ENCODE results near the gene ZFYVE1. TPM values are rescaled to one million over a fixed set of nuclear protein-coding genes. Genes with fewer than 3 reads are reported as not detected.

The ZFYVE1 gene
- total and polyA plus RNA-seq, 2 of the 13 experiments (the other 11 are each of a cell fraction or from before 2014, with no cell fraction given): 2.6 to 5.3 TPM

DNA sequence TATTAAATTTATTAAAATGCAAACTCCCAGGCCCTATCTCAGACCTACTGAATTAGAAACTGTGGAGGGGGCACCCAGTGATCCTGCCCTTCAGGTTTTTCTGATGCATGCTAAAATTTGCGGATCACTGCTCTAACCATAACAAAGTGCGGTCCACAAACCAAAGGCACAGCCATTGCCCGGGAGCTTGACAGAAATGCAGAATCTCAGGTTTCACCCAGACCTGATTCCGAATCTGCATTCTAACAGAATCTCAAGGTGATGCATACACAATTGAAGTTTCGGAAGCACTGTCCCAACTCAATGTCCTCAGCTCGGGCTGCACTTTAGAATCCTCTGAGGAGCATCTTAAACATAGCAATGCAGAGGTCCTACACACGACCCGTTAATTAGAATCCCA, 46.0 kb downstream of the ZFYVE1 start:
- POLR2A ChIA-PET: no interaction called here
- no peaks in the 10 kb centered on the region for H3K79me2 ChIP-seq (ENCODE audit: insufficient read depth, low read length)
- WGBS (ENCODE audit: low lambda C conversion rate): 97% methylated on average over 8 of the region's 8 CpGs
- H2AFZ ChIP-seq (ENCODE audit: low read length): no peak overlapping the region
- no peak overlapping the region for H3K27ac ChIP-seq (ENCODE audit: extremely low read length, insufficient read depth, low read length)
- H3K9ac ChIP-seq (ENCODE audit: insufficient read depth, low read depth, low read length): no peak overlapping the region
- no peak for FAIRE-seq
- H3K4me2 ChIP-seq (ENCODE audit: low read depth, low read length): no peak overlapping the region
- H3K4me1 ChIP-seq (ENCODE audit: insufficient read depth, low read length): no peaks in the 10 kb centered on the region
- peaks cover 0 to 10% of the 10 kb centered on the region in 2 experiments; a peak in 3 of 5 replicates for H3K36me3 ChIP-seq (replicated peaks in 1 of 2; ENCODE audit: control insufficient read depth in 1 of 2, insufficient read depth in 2 of 2, low read length in 2 of 2)
- no peaks in the 10 kb centered on the region for H3K27me3 ChIP-seq (ENCODE audit: control insufficient read depth in 1 of 2, insufficient read depth in 2 of 2, low read length in 2 of 2)
- no peaks in the 10 kb centered on the region for H3K9me3 ChIP-seq (ENCODE audit: low read length)
- ATAC-seq: no peak
- no peak overlapping the region for H3K4me3 ChIP-seq (replicated peaks in 1 of 3; ENCODE audit: insufficient read depth in 1 of 3, low read depth in 2 of 3, low read length in 3 of 3)
- CTCF ChIA-PET (ENCODE audit: low intra/inter-chr PET ratio, low total read pairs): no interaction called here
- intact Hi-C loops (cut with micrococcal nuclease; ENCODE audit: unreplicated experiment) (no loop called here), in situ Hi-C loops (cut with HindIII; ENCODE audit: extremely low pct_ligation_motif_present, low pct_unique_long_range_greater_than_20kb) (no loop called here)
- no peak for TF ChIP-seq ATRX (CRISPR knock-in tag; IDR thresholded peaks at IDR 0.05; ENCODE audit: borderline replicate concordance)
- no TSS peak for BruUV-seq (replicated peaks)
- no peak for DNase-seq (ENCODE audit: low spot score)
- no peaks in the 10 kb centered on the region for H4K20me1 ChIP-seq (ENCODE audit: insufficient read depth, low read length)

DNA sequence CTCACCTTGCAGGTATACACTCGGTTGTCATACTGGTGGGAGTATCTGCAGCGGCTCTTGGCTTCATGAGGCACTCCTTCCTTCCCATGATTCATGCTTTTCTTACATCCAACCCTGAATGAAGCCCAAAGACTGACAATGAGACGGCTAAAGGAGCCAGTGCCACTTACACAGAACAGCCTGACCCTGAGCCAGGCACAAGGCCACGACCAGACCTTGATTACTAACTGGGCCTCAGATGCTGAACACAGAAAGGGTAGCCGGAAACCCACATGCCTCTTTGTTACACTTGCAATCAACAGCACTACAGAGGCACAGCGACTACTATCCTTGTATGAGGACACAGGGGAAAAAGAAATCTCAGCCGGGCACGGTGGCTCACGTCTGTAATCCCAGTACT, 48.0 kb downstream of the ZFYVE1 start:
- WGBS (ENCODE audit: low lambda C conversion rate): 98% methylated on average over 9 of the region's 9 CpGs
- no peak overlapping the region for H3K4me3 ChIP-seq (replicated peaks in 1 of 3; ENCODE audit: insufficient read depth in 1 of 3, low read depth in 2 of 3, low read length in 3 of 3)
- ChIA-PET POLR2A (no interaction called here), CTCF (ENCODE audit: low intra/inter-chr PET ratio, low total read pairs) (no interaction called here)
- ATAC-seq (no peak), DNase-seq (ENCODE audit: low spot score) (no peak), FAIRE-seq (no peak)
- no peaks in the 10 kb centered on the region for H4K20me1 ChIP-seq (ENCODE audit: insufficient read depth, low read length)
- intact Hi-C loops (cut with micrococcal nuclease; ENCODE audit: unreplicated experiment) (no loop called here), in situ Hi-C loops (cut with HindIII; ENCODE audit: extremely low pct_ligation_motif_present, low pct_unique_long_range_greater_than_20kb) (no loop called here)
- H3K27ac ChIP-seq (ENCODE audit: extremely low read length, insufficient read depth, low read length): no peak overlapping the region
- peaks cover 4 to 29% of the 10 kb centered on the region in 2 experiments; a peak in 4 of 5 replicates for H3K36me3 ChIP-seq (replicated peaks in 1 of 2; ENCODE audit: control insufficient read depth in 1 of 2, insufficient read depth in 2 of 2, low read length in 2 of 2)
- no peak overlapping the region for H3K9ac ChIP-seq (ENCODE audit: insufficient read depth, low read depth, low read length)
- H3K4me2 ChIP-seq (ENCODE audit: low read depth, low read length): no peak overlapping the region
- BruUV-seq (replicated peaks): no TSS peak
- H2AFZ ChIP-seq (ENCODE audit: low read length): no peak overlapping the region
- no peaks in the 10 kb centered on the region for H3K9me3 ChIP-seq (ENCODE audit: low read length)
- no peaks in the 10 kb centered on the region for H3K79me2 ChIP-seq (ENCODE audit: insufficient read depth, low read length)
- no peaks in the 10 kb centered on the region for H3K4me1 ChIP-seq (ENCODE audit: insufficient read depth, low read length)
- no peaks in the 10 kb centered on the region for H3K27me3 ChIP-seq (ENCODE audit: control insufficient read depth in 1 of 2, insufficient read depth in 2 of 2, low read length in 2 of 2)
- TF ChIP-seq PRMT3 (CRISPR knock-in tag; IDR thresholded peaks at IDR 0.05; ENCODE audit: borderline replicate concordance, low read depth): no peak
- TF ChIP-seq, protein P1, sequence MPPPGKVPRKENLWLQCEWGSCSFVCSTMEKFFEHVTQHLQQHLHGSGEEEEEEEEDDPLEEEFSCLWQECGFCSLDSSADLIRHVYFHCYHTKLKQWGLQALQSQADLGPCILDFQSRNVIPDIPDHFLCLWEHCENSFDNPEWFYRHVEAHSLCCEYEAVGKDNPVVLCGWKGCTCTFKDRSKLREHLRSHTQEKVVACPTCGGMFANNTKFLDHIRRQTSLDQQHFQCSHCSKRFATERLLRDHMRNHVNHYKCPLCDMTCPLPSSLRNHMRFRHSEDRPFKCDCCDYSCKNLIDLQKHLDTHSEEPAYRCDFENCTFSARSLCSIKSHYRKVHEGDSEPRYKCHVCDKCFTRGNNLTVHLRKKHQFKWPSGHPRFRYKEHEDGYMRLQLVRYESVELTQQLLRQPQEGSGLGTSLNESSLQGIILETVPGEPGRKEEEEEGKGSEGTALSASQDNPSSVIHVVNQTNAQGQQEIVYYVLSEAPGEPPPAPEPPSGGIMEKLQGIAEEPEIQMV (CRISPR knock-in tag; IDR thresholded peaks at IDR 0.05; ENCODE audit: low read depth): no peak
- no peak for TF ChIP-seq ZZZ3 (CRISPR knock-in tag; IDR thresholded peaks at IDR 0.05; ENCODE audit: borderline replicate concordance)
- TF ChIP-seq, protein P2, sequence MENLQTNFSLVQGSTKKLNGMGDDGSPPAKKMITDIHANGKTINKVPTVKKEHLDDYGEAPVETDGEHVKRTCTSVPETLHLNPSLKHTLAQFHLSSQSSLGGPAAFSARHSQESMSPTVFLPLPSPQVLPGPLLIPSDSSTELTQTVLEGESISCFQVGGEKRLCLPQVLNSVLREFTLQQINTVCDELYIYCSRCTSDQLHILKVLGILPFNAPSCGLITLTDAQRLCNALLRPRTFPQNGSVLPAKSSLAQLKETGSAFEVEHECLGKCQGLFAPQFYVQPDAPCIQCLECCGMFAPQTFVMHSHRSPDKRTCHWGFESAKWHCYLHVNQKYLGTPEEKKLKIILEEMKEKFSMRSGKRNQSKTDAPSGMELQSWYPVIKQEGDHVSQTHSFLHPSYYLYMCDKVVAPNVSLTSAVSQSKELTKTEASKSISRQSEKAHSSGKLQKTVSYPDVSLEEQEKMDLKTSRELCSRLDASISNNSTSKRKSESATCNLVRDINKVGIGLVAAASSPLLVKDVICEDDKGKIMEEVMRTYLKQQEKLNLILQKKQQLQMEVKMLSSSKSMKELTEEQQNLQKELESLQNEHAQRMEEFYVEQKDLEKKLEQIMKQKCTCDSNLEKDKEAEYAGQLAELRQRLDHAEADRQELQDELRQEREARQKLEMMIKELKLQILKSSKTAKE (CRISPR knock-in tag; IDR thresholded peaks at IDR 0.05; ENCODE audit: borderline replicate concordance): no peak
- TF ChIP-seq, protein P3, sequence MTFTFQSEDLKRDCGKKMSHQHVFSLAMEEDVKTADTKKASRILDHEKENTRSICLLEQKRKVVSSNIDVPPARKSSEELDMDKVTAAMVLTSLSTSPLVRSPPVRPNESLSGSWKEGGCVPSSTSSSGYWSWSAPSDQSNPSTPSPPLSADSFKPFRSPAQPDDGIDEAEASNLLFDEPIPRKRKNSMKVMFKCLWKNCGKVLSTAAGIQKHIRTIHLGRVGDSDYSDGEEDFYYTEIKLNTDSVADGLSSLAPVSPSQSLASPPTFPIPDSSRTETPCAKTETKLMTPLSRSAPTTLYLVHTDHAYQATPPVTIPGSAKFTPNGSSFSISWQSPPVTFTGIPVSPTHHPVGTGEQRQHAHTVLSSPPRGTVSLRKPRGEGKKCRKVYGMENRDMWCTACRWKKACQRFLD (CRISPR knock-in tag; IDR thresholded peaks at IDR 0.05; ENCODE audit: borderline replicate concordance): no peak
- TF ChIP-seq KMT2B (CRISPR knock-in tag; IDR thresholded peaks at IDR 0.05): no peak
- TF ChIP-seq NRL (CRISPR knock-in tag; IDR thresholded peaks at IDR 0.05; ENCODE audit: borderline replicate concordance): no peak
- TF ChIP-seq ZNF251 (CRISPR knock-in tag; IDR thresholded peaks at IDR 0.05): no peak
- TF ChIP-seq ZNF207 (IDR thresholded peaks at IDR 0.05; ENCODE audit: borderline replicate concordance): no peak
- TF ChIP-seq ZNF484 (CRISPR knock-in tag; IDR thresholded peaks at IDR 0.05; ENCODE audit: borderline replicate concordance, low read depth): no peak

Data from HepG2 (cell line).